Sigmoid colon (tissue), 7 donors: ENCODE measurements around the gene HDAC4. TPM values are rescaled to one million over a fixed set of nuclear protein-coding genes. Genes with fewer than 3 reads are reported as not detected.

Experiments
- DNase-seq: peaks from one replicate; pipeline ENCODE4 v3.0.0-alpha.2; 2019
- H3K27ac ChIP-seq, 4 donors: fragments of 200-600 bp; sonication (generic); one replicate each; pipeline ENCODE4 v1.5.1; 2016 to 2019; ENCODE audit warnings: mild to moderate bottlenecking in 1 of 4
- H3K27me3 ChIP-seq, 3 donors: fragments of 200-600 bp; sonication (generic); one replicate each; pipeline ENCODE4 v1.5.1; 2019; ENCODE audit warnings: mild to moderate bottlenecking in 1 of 3
- H3K36me3 ChIP-seq, 4 donors: fragments of 200-600 bp; sonication (generic); one replicate each; pipeline ENCODE4 v1.5.1; 2016 to 2019
- H3K4me1 ChIP-seq, 4 donors: fragments of 200-600 bp; sonication (generic); one replicate each; pipeline ENCODE4 v1.5.1; 2017 to 2019
- H3K4me3 ChIP-seq, 4 donors: fragments of 200-600 bp; sonication (generic); one replicate each; pipeline ENCODE4 v1.5.1; 2017 to 2019; ENCODE audit warnings: mild to moderate bottlenecking in 2 of 4, moderate library complexity in 1 of 4
- H3K9me3 ChIP-seq, 4 donors: fragments of 200-600 bp in 3 of 4; sonication (generic) in 3 of 4; one replicate each; pipeline versions ENCODE4 v1.5.1 to v1.6.1; 2013 to 2019
- EP300 ChIP-seq, 4 donors: sonication (generic); formaldehyde crosslinking; IDR thresholded peaks; one replicate each; pipeline ENCODE4 v1.6.1; 2017; ENCODE audit warnings: antibody characterized with exemption in 4 of 4
- POLR2A ChIP-seq, 2 donors: fragments of 450-650 bp; IDR thresholded peaks; one replicate each; pipeline ENCODE4 v1.6.1; 2016; ENCODE audit warnings: antibody characterized with exemption in 2 of 2, mild to moderate bottlenecking in 2 of 2, moderate library complexity in 2 of 2
- POLR2AphosphoS5 ChIP-seq, 4 donors: sonication (generic); formaldehyde crosslinking; IDR thresholded peaks; one replicate each; pipeline ENCODE4 v1.6.1; 2017; ENCODE audit warnings: antibody characterized with exemption in 4 of 4
- WGBS, 2 donors: extraction: QIAGEN DNeasy Blood & Tissue Kit; methylation state at CpG; one replicate each; pipeline ENCODE4 v1.1.7; 2013; 5-methylcytosine and 5-hydroxymethylcytosine counted together
- intact Hi-C: fragments of 100-400 bp; cut with DNase I; formaldehyde crosslinking; loops from one replicate; pipeline ENCODE4 v1.15.1; 2023
- polyA plus RNA-seq, 3 donors: library from polyadenylated mRNA; stranded (reverse); fragments of 200-250 nt; gene quantifications; one replicate each; pipeline ENCODE4 v1.2.3, GENCODE V29; 2013
- total RNA-seq, 4 donors: library from RNA; depleted of rRNA; stranded (reverse); fragments of >200 nt; gene quantifications; one replicate each; pipeline ENCODE4 v1.1.0, GENCODE V29; 2016
- TF ChIP-seq, protein P1 (sequence below), 4 experiments: fragments of 450-650 bp in 3 of 4; fragments of 200-600 bp in 1 of 4; IDR thresholded peaks; one replicate each; pipeline ENCODE4 v1.5.1; 2016 to 2019; ENCODE audit warnings: antibody characterized with exemption in 4 of 4, mild to moderate bottlenecking in 3 of 4, moderate library complexity in 2 of 4
- donor health status: healthy with polysubstance abuse.
- donor health status: Bipolar disorder and iron deficiency.
- donor health status: healthy.

The HDAC4 gene
- total and polyA plus RNA-seq, 7 donors = 1.8 to 196 (median 77.0) TPM

DNA sequence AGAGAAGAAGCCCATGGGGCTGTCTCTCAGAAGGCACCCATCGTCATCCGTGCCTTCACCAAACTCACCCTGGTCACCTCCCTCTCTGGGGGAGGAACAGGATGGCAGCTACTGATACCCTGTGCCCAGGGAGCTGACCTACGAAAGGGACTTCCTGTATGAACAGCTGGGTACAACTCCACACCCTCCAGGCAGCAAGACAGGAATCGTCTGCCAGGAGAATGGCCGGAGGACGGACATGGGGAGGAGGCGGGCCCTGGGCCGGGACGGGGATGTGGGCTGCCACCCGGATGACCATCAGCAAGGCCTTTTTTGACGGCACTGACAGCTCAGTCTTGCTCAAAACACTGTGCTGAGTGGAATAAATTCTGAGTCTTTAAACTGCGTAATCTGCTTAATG is 243.6 kb downstream of the HDAC4 start:
- Histone ChIP-seq H3K36me3 (peaks cover 35 to 77% (median 59%) of the 10 kb centered on the region in 4 donors), H3K27ac (peak overlapping the region in 3 of 4 donors; percentile 19 to 58 (median 33)), H3K4me3 (no peak overlapping the region), H3K27me3 (no peaks in the 10 kb centered on the region), H3K9me3 (no peaks in the 10 kb centered on the region), H3K4me1 (peaks cover 0 to 24% (median 18%) of the 10 kb centered on the region in 4 donors)
- intact Hi-C loops = no loop called here
- DNase-seq = peak; percentile 59
- 40 to 71% methylated on average over 12 of the region's 12 CpGs for WGBS, 2 donors
- TF ChIP-seq POLR2AphosphoS5 (IDR thresholded peaks at IDR 0.05) (no peak), EP300 (IDR thresholded peaks at IDR 0.05) (no peak)

DNA sequence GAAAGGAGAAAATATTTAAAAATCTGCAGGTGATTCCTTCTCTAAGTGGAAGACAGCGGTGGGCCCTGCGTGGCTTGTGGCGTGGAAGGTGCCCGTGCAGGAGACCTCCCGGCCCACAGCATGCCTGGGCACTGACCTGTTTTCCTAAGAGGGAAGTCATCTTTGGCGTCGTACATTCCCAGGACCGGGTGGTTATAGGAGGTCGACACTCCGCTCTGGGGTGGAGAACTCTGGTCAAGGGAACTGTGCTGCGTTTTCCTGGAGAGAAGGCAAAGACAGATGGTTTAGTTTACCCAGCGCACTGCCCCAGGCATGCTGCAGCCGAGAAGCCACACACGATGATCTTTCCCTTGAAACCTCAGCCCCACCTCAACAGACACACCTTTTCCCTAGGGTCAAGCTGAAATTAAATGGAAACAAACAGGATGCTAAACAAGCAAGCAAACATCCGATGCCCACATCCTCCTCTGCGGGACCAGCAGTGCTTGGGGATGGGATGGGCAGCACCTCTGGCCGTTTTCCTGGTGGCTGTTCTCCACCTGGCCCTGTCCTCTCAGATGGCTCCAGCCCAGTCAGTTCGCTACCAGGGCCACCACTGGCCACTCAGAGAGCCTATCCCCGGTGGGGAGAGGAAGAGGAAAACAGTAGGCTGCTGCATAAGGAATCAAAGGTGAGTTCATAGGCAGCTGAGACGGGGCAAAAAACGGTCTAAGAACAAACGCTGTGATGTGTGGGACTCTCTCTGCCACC is 244.1 kb downstream of the HDAC4 start:
- peaks cover 0 to 29% (median 23%) of the 10 kb centered on the region in 4 donors for H3K4me1 ChIP-seq
- peak; percentile 60 for DNase-seq
- no peak overlapping the region for H3K4me3 ChIP-seq
- no peaks in the 10 kb centered on the region for H3K27me3 ChIP-seq
- H3K9me3 ChIP-seq = no peaks in the 10 kb centered on the region
- intact Hi-C loops = no loop called here
- peaks cover 35 to 75% (median 54%) of the 10 kb centered on the region in 4 donors for H3K36me3 ChIP-seq
- H3K27ac ChIP-seq = peak overlapping the region in 3 of 4 donors; percentile 19 to 58 (median 33)
- 87 to 92% methylated on average over 22 of the region's 22 CpGs for WGBS, 2 donors
- TF ChIP-seq, protein P1, sequence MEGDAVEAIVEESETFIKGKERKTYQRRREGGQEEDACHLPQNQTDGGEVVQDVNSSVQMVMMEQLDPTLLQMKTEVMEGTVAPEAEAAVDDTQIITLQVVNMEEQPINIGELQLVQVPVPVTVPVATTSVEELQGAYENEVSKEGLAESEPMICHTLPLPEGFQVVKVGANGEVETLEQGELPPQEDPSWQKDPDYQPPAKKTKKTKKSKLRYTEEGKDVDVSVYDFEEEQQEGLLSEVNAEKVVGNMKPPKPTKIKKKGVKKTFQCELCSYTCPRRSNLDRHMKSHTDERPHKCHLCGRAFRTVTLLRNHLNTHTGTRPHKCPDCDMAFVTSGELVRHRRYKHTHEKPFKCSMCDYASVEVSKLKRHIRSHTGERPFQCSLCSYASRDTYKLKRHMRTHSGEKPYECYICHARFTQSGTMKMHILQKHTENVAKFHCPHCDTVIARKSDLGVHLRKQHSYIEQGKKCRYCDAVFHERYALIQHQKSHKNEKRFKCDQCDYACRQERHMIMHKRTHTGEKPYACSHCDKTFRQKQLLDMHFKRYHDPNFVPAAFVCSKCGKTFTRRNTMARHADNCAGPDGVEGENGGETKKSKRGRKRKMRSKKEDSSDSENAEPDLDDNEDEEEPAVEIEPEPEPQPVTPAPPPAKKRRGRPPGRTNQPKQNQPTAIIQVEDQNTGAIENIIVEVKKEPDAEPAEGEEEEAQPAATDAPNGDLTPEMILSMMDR (IDR thresholded peaks at IDR 0.05) = no peak
- no peak for TF ChIP-seq POLR2A (IDR thresholded peaks at IDR 0.05)
- TF ChIP-seq POLR2AphosphoS5 (IDR thresholded peaks at IDR 0.05) = no peak
- no peak for TF ChIP-seq EP300 (IDR thresholded peaks at IDR 0.05)

DNA sequence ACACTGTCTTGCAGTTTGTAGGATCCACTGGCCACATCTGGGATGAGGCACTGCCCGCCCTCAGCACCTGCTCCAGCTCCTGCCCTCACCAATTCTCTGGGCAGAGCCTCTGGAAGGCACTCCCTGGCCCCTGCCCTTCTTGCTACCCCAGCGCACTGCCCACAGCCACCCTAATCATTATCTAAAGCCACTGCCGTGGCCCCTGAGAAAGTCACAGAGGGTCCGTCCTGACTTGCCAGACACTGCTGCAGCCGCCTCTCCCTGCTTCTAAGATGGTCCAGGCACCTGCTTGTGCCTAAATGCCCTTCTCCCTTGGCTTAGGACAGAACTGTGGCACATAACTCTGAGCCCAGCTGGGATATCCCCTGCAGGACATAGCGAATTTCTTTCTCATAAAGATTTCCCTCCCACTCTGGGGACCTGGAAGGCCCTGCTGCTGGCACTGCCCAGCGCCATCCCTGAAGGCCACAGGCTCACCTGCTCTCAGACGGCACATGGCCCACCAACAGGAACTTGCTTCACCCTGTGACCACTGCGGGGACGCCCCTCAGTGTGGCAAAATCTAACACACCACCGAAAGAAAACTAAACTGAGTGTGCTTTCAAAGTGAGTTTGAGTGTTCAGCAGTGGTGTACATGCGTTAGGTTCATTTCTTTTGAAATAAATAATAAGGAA is 244.9 kb downstream of the HDAC4 start:
- no peaks in the 10 kb centered on the region for H3K27me3 ChIP-seq
- no peak overlapping the region for H3K4me3 ChIP-seq
- intact Hi-C loops = no loop called here
- peak; percentile 61 for DNase-seq
- no peaks in the 10 kb centered on the region for H3K9me3 ChIP-seq
- H3K36me3 ChIP-seq = peaks cover 35 to 70% (median 48%) of the 10 kb centered on the region in 4 donors
- H3K27ac ChIP-seq = peak overlapping the region in 3 of 4 donors; percentile 38 to 61 (median 58)
- H3K4me1 ChIP-seq = peaks cover 0 to 37% (median 30%) of the 10 kb centered on the region in 4 donors
- 96 to 97% methylated on average over 12 of the region's 12 CpGs for WGBS, 2 donors
- no peak for TF ChIP-seq POLR2A (IDR thresholded peaks at IDR 0.05)
- TF ChIP-seq, protein P1 (IDR thresholded peaks at IDR 0.05) = no peak
- no peak for TF ChIP-seq EP300 (IDR thresholded peaks at IDR 0.05)
- no peak for TF ChIP-seq POLR2AphosphoS5 (IDR thresholded peaks at IDR 0.05)

DNA sequence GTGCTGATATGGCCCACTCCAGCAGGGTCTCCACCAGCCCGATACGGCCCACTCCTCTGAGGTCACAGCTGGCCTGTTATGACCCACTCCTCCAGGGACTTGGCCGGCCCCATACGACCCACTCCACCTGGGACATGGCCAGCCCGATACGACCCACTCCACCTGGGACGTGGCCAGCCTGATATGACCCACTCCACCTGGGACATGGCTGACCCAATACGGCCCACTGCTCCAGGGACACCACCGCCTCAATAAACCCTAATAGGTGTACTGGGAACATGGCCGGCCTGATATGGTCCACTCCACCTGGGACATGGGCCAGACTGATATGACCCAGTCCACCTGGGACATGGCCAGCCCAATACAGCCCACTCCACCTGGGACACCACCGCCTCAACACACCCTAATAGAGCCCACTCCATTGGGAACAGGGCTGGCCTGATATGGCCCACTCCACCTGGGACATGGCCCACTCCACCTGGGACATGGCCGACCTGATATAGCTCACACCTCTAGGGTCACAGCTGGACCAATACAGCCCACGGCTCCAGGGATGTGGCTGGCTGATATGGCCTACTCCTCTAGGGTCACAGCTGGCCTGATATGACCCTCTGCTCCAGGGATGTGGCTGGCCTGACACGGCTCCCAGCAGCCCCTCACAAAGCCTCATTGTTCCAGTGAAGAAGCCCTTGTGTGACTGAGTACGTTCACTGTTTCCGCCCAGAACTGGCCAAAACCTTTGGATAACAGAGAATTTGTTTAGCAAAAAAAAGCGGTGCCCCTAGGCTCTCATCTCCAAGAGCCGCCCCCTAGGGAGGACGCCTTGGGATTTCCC is 245.6 kb downstream of the HDAC4 start:
- H3K27ac ChIP-seq = peak overlapping the region in 3 of 4 donors; percentile 58 to 82 (median 61)
- DNase-seq = peak; percentile 62
- H3K9me3 ChIP-seq = no peaks in the 10 kb centered on the region
- TF ChIP-seq POLR2A (IDR thresholded peaks at IDR 0.05) (no peak), POLR2AphosphoS5 (IDR thresholded peaks at IDR 0.05) (no peak), EP300 (IDR thresholded peaks at IDR 0.05) (no peak)
- TF ChIP-seq, protein P1 (IDR thresholded peaks at IDR 0.05) = no peak
- 81 to 96% methylated on average over 19 of the region's 19 CpGs for WGBS, 2 donors
- peaks cover 27 to 70% (median 40%) of the 10 kb centered on the region in 4 donors for H3K36me3 ChIP-seq
- no peaks in the 10 kb centered on the region for H3K27me3 ChIP-seq
- intact Hi-C loops = no loop called here
- no peak overlapping the region for H3K4me3 ChIP-seq
- H3K4me1 ChIP-seq = peaks cover 0 to 43% (median 35%) of the 10 kb centered on the region in 4 donors
